Endothelial cell of umbilical vein (primary cell): ENCODE data around the gene MAST4.

Experiments used
- CTCF ChIP-seq, 2 donors: IDR thresholded peaks; 1 replicate in 1 of 2; 2 replicates in 1 of 2; pipeline ENCODE4 v1.5.1; 2011; ENCODE audit warnings: low read length in 2 of 2, mild to moderate bottlenecking in 2 of 2, moderate library complexity in 2 of 2, control low read depth in 1 of 2, inconsistent platforms in 1 of 2, low read depth in 1 of 2; ENCODE audit not compliant: insufficient read depth in 1 of 2; ENCODE audit errors: extremely low read depth in 1 of 2
- EZH2 ChIP-seq: IDR thresholded peaks from 2 replicates; pipeline ENCODE4 v1.6.1; 2012; ENCODE audit warnings: borderline replicate concordance, low read depth, mild to moderate bottlenecking, moderate library complexity, low read length, inconsistent platforms; ENCODE audit not compliant: severe bottlenecking
- JUN ChIP-seq: IDR thresholded peaks from 2 replicates; pipeline ENCODE4 v1.6.1; 2011; ENCODE audit warnings: borderline replicate concordance, low read depth; ENCODE audit not compliant: insufficient read length, insufficient read depth
- MYC ChIP-seq: IDR thresholded peaks from one replicate; pipeline ENCODE4 v1.6.1; 2011; ENCODE audit warnings: mild to moderate bottlenecking, low read depth, low read length
- POLR2A ChIP-seq: IDR thresholded peaks from 2 replicates; pipeline ENCODE4 v1.6.1; 2012; ENCODE audit warnings: low read depth, mild to moderate bottlenecking, control low read depth, low read length
- POLR2AphosphoS5 ChIP-seq: IDR thresholded peaks from 2 replicates; pipeline ENCODE4 v1.6.1; 2012; ENCODE audit warnings: low read depth, mild to moderate bottlenecking, control low read depth, low read length, moderate library complexity; ENCODE audit not compliant: insufficient read depth
- TF ChIP-seq, protein P1 (sequence below): IDR thresholded peaks from 2 replicates; pipeline ENCODE4 v1.6.1; 2011; ENCODE audit not compliant: insufficient read depth, insufficient read length

DNA sequence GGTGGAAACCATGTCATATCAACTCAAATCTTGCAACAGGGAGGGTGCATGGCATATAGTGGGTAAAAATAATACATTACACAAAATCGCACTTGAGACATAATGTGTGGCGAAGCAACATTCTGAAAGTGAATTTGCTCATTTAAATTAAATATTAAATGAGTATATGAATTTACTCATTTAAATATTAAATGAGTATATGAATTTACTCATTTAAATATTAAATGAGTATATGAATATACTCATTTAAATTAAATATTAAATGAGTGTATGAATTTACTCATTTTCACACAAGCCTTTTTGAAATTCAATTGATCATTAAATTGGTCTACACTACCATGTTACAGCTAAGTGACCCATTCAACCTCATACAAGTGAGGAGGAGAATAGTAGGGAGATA, 10.5 kb downstream of the MAST4 start:
- no peak for TF ChIP-seq CTCF (IDR thresholded peaks at IDR 0.05; ENCODE audit: extremely low read depth in 1 of 2, insufficient read depth in 1 of 2, low read depth in 1 of 2, low read length in 2 of 2)
- no peak for TF ChIP-seq POLR2A
- no peak for TF ChIP-seq MYC
- no peak for TF ChIP-seq EZH2
- TF ChIP-seq, protein P1, sequence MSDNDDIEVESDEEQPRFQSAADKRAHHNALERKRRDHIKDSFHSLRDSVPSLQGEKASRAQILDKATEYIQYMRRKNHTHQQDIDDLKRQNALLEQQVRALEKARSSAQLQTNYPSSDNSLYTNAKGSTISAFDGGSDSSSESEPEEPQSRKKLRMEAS, result no peak
- TF ChIP-seq POLR2AphosphoS5, result no peak
- TF ChIP-seq JUN, result no peak
